ENCODE results near the gene NPM1.
A peak's percentile ranks its signal among the peaks of the same experiment; 100 is the strongest.

Gene NPM1

DNA sequence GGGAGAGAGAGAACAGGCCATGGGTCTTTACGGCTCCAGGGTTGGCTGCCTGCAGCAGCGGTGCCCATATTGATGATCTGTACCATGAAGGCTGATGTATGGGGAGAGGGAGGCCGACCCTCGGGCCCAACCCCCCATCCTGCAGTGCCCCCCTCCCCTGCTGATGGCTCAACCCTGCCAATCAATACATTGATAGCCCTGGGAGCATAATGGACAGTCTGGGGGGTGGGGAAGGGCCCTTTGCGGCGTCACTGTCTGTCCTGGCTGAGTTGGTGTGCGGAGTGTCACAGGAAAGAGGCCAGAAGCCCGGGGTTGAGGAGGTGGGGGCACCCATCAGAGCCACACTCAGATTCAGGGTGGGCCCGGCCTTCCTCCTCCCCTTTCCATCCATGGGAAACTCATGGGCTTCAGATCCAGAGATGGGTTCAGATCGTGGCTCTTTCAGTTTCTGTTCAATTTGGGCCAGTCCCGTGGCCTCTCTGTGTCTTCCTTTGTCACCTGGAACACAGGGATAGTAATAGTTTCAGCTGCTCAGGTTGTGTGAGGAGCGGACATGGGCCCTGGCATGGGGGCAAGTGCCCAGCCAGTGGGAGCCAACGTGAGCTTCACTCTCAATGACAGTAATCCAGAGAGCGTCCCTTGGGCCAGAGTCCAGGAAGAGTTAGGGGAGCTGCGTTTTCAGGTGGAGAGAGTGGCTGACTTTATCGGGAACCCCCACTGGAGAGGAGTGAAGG is 41.3 kb downstream of the NPM1 start:
- no peak for DNase-seq

DNA sequence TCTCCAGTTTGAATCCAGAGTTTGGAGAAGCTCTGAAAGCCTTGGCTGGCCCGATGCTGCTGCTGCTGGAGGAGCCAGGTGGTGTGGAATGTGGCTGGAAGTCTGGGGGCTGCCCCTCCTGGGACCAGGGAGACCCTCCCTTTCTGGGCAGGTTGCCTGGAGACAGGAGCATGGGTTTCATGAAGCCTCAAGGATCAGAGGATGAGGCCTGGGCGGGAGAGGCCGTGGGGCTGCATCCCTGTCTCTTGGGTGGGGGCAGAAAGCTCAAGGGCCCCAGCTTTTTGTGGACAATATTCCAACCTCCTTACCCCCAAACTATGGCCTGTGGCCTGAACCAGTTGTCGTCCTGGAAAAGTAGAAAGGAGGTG is 41.9 kb downstream of the NPM1 start:
- no peak for DNase-seq

DNA sequence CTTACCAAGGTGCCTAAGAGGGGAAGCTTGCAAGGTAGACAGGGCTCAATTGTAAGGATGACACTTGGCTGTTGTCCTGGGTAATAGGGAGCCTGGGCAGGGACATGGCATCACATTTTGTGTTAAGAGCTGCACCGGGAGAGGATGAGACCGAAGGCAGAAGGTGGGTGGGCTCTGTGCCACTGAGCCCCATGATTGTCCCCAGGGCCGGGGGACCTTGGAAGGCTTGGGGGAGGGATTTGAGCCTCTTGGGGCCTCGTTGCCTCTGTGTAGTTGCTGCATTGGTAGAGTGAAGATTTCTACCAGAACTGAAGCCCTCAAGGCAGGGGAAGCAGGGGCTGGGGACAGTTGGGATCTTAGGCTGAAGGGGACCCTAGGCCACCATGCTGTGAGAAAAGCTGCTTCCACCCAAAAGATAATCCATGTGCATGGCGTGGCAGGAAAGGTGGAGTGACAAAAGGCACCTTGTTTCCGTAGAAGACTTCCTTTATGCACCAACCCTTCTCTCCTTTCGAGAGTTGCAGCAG is 43.7 kb downstream of the NPM1 start:
- no peak for DNase-seq

DNA sequence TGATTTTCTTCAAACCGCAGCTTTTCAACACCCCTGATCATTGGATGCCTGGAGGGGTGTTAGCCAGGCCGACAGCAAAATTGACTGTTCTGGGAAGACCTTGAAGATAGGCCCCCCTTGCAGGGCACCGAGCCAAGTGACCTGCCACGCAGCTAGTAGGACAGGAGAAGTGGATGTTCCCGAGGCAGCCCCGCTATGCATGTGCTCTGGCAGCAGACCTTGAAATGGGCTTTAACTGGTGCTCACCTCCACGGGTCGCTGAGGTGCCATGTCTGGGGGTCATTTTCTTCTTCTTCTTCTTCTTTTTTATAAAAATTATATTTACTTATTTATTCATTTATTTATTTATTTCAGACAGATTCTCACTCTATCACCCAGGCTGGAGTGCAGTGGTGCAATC is 44.4 kb downstream of the NPM1 start:
- DNase-seq = no peak

DNA sequence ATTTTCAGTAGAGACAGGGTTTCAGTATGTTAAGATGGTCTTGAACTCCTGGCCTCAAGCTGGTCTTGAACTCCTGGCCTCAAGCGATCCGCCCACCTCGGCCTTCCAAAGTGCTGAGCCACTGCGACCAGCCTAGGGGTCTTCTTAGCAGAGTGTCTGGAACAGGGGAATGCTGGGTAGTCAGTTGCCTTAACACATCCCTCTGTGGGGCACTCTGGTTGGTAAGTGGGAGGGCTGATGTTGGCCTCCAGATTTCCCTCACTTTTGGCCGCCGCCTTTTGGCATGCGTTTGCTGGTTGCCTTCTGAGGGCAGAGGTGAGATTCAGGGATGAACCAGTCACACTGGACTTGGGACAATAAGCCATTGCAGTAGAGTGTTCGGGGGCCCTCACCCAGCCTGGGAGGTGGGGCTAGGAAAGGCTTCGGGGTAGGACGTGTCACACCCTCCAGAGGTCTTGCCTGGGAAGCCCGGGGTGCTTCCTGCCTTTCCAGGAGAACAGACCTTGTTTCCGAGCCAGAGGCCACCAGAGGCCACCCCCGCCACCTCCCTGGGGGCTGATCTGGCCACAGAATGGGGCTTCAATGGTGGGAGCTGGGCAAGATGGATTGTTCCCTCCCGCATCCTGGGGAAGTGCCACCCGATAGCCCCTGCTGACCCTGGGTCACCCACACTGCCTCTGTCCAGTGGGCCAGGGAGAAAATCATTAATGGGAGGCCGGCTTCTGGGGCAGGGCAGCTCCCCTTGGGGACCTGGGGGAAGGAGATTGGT is 45.1 kb downstream of the NPM1 start:
- DNase-seq = no peak

DNA sequence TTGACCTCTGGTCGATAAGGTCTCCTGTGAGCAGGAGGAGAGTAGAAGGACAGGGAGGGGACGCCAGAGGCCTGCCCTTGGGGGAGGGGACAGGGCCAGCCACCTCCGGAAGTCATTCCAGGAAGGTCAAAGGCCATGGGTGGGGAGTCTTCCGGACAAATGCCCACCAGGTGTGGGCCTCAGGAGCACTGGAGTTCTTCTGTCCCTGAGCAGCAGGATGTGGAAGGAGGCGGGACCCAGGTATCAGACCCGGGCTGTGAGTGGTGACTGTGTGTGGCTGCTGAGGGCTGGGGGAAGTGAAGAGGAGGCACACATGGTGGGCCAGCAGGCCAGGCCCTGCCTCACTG is 45.7 kb downstream of the NPM1 start:
- DNase-seq = no peak

DNA sequence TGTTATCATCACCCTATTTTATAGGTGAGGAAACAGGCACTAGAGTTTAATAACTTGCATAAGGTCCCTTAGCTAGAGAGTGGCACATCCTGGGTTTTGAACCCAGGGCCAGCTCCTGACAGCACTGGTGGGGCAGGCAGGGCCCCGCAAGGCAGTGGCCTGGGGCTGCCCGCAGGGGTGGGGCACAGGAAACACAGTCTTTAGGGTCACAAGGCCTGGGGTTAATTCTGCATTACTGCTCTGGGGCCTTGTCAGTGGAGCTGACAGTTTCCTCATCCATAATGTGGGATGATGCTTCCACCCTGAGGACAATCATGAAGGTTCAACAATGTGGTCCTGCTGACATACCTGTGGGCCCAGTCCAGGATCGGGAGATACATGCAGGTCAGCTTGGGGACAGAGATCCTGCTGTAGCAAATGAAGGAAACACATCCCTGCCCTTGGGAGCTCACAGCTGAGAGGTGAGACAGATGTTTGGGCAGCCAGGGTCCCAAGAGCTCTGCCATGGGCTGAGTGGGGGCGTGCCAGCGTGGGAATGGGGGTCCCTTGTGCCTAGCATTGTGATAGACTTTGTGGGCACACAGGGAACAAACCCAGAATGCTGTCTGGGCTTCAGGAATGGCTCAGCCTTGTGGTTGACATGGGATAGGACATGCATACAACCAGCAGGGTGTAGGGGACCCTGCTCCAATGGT is 46.5 kb downstream of the NPM1 start:
- DNase-seq = no peak

DNA sequence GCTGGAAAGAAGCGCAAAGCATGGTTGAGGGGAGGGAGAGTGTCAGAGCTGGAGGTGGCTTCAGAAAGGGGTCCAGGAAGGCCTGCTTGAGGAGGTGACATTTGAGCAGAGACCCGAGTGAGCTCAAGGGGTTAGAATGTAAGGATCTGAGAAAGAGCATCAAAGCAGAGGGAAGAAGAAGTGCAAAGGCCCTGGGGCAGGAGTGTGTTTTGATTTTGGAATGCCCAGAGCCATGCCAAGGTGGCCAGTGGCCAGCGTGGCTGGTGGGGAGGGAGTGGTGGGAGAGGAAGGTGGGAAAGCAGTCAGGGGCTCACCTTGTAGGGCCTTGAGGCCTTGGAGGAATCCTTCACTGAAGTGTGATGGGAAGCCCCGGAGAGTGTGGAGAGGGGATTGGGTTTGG is 47.2 kb downstream of the NPM1 start:
- DNase-seq = no peak

DNA sequence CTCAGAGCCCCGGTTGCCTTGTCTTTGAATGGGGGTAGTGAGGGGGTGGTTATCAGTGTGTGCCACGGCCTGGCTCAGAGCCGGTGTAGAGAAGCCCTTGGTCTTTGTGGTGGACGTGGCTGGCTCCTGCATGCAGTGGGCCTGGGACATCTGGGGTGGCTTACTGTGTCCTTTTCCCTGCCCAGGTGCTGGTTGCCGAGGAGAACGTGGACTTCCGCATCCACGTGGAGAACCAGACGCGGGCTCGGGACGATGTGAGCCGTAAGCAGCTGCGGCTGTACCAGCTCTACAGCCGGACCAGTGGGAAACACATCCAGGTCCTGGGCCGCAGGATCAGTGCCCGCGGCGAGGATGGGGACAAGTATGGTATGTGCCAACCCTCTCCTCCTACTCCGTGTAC is 48.3 kb downstream of the NPM1 start:
- no peak for DNase-seq

DNA sequence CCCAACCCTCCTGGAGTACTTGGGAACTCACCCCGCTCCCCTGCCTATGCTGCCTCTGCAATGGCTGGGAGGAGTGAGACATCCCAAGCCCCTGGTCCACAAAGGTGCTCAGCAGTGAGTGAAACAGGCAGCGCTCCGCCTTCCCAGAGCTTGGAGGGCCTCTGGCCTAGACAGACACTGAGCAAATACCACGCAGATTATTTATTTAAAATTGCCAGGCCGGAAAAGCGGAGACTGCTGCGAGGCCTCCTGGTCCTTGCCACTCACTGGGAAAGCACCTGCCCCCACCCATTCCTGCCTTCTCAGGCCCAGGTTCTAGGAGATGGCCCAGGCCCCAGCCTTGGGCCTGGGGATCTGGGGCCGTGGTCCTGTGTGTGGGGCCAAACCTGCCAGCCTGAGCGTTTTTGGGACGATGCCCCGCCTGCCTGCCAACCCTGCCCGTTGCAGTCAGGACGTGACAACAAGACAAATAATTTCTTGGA is 49.2 kb downstream of the NPM1 start:
- DNase-seq = no peak

DNA sequence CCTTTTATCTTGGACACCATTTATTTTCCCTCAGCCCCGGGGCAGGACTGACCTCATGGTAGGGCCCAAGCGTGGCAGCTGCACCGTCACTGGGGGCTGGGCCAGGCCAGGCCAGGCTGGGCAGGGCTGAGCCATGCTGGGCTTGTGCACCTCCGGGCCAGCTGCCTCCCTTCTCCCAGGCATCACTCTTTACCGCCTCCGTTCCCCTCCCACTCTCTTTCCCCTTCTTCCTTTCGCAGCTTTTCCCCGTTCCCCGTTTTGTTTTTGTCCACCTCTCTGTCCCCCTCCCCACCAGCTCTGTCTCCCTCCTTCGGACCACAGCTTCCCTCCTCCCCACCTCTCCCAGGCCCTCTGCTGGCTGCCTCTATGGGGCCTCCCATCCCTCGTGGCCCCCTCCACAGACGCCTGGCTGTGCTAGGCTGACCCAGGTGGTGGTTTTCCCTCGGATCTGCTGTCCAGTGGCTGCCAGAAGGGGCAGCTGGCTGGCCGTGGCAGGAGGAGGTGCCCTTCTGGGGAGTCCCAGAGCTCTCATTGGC is 49.7 kb downstream of the NPM1 start:
- DNase-seq = no peak

DNA sequence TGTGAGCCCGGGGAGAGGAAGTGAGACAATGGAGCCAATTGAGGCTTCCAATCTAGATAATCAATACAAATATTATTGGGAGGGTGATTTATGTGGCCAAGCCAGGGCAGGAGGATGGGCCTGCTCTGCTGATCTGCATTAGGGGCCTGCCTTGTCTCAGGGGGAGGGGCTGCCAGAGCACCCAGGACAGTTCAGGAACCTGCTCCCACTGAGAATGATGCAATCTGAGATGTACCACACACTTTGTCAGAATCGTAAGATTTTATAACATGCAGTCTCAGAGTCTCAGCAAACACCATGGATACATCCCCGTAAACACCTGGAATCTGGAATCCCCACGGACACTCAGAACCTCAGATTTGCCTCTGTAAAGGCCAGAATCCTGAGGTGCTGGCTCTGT is 51.1 kb downstream of the NPM1 start:
- DNase-seq = no peak

DNA sequence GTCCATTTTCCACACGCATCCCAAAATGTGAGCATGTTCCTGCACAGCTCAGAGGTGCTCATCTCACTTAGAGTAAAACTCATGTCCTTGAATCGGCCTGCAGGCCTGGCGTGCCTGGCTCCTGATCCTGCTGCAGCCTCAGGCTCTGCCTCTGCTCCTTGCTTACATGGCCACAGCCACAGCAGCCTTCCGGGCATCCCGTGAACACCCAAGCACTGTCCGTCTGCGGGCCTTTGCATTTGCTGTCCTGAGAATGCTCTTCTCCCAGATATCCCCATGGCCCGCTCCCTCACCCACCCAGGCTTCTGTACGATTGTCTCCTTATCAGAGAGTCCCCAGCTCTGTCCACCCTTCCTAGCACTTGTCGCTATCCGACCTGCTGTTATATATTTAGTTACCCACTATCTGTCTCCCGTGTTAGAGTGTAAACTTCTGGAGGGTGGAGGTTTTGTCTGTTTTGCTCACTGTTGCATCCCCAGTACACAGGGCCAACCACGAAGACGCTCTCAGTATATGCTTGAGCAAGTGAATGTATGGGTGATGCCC is 53.7 kb downstream of the NPM1 start:
- no peak for DNase-seq

DNA sequence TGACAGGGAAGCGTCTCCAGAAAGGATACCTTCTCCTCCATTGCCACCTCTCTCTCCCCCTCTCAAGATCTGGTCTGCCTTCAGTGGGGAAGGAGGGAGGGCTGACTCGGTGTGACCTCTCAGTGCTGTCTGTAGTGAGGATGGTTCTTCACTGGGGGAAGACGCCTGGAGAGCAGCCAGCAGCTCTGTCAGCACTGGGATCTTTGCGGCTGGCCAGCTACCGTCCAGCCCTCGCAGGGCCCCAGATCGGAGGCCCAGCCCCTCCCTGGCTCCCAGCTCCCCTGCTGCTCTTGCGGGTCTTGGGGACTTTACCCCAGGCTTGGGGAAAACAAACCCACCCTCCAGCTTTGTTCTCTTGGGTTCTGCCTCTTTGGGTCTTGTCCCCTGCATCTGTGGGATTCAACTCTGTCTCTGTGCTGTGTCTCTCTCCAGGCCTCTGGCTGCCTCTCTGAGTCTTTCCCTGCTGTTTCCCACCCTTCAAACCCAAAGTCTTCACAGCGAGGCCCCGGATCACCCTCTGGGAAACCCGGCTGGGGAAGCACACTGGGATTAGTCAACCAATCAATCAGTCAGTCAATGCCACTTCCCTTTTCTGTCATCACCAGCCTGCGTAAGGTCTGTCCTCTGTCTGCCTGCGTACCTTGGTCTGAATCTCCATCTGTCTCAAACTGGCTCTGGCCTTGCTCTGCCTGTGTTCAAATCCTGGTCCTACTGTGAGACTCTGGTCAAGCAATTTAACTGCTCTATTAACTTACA is 54.8 kb downstream of the NPM1 start:
- DNase-seq = no peak

DNA sequence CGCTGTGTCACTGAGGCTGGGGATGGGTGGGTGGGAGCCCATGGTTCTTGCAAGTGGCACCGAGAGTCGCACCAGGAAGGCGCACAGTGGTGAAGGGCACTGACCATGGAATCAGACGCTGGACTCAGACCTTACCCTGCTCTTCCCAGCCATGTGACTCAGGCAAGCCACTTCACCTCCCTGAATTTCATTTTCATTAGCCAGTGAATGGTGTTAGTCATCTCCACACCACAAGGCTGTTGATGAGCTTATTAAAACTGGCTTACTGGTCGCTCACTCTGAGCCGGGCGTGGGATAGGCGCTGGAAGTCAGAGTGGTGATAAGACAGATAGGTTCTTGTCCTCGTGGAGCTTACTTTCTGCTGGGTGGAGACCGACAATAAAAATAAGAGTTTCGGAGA is 56.9 kb downstream of the NPM1 start:
- no peak for DNase-seq

DNA sequence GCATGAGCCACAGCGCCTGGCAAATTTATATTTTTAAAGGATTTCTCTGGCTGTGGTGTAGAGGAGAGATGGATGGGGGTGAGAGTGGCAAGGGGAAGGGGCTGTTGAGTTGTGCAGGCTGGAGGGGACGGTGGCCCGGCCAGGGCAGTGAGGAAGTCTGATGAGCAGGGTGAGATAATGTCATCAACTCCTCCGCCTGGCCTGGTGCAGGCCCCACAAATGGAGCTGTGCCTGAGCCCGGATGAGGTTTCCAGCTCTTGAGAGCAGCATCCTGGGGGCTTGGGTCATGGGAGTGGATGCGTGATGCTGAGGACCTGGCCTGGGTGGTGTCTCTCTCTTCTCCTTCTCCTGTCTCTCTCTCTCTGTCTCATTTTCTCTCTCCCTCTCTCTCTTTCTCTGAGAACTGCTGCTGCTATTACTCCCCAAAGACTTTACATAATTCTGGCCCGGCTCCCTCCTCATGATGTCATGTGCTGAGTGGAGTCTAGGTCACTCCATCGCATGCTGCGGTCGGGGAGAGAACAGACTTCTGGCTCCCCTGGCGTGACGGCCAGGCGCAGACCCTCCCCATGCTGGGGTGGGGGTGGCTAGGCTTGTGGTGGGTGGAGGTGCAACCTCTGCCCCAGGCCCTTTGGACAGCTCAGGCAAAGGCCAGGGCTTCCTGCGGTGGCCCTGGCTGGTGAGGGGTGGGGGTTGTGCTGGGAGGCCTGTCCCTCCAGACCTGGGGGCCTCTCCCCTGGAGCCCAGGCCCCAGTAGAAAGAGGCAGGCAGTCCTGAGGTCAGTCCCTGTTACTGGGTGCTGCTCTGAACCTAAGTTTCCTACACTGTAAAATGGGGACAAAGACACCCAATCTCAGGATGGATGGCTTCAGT is 58.2 kb downstream of the NPM1 start:
- no peak for DNase-seq

DNA sequence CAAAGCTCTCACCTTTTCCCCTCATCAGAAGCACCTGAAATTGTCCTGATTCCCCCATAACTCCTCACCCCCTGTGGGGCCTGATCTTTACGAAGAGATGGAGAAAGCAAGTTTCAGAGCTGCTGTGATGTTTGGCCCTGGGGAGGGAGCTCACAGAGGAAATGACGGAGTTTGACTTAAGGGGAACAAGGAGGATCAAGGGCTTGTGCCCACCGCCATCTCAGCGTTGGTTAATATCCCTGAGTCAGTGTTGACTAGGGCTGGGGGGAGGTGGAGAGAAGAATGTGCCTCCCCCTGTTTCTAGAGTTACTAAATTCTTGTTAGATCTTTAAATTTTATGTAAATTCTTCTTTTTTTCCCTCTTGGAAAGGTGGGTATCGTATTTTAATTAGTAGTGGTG is 59.6 kb downstream of the NPM1 start:
- no peak for DNase-seq

DNA sequence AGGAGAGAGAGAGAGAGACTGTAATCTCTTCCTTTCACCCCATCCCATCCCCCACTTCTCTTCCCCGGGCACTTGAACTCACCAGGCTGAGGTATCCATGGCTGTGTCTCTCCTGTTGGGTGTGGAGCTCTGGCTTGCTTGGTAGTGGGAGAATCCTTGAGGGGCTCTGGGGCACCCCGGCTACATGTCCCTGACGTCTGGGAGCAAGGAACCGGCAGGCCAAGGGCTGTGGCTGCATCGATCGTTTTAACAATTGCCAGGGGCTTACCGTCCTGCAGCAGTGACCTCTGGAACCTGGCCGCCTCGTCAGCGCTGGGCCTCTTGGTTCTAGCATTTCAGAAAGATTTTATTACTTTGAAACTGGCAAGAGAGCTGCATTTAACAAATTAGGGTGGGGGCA is 61.8 kb downstream of the NPM1 start:
- DNase-seq = no peak

DNA sequence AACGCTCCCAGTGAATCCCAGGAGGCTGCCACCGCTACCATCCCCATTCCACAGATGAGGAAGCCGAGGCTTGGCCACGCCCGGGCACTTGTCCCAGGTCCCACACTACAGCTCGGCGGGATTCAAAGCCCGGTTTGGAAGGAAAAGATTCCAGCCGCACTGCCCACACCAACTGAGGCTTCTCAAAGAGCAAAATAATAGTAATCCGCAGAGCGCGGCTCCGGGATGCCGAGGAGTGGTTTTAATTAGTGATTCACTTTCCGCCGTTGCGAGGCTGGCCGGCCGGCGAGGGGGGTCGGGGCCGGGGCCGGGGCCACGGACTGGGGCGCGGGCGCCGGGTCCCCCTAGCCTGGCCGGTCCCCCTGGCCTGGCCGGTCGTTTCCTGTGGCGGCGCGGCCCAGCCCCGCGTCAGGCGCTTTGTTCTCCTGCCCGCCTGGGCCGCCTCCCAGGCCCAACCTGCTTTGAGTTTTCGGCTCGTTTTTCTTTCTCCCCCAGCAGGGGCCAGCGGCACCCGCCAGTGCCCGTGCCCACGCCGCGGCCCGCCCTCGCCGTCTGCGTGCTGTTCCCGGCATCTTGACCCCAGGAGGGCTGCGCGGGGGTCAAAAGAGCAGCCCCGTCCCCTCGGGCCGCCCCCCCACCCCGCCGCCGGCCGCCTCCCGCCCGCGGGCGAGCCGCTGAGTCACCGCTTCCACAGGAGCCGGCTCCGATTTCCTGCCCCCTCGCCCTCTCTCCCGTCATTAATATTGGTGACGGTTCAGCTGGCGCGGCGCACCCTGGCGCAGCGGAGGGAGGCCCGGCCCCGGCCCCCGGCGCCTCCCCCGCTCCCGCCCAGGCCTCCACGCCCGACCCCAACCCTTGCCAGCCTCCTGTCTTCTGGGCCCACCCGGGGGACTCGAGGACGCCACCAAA is 63.0 kb downstream of the NPM1 start:
- DNase-seq = peak; percentile 55

DNA sequence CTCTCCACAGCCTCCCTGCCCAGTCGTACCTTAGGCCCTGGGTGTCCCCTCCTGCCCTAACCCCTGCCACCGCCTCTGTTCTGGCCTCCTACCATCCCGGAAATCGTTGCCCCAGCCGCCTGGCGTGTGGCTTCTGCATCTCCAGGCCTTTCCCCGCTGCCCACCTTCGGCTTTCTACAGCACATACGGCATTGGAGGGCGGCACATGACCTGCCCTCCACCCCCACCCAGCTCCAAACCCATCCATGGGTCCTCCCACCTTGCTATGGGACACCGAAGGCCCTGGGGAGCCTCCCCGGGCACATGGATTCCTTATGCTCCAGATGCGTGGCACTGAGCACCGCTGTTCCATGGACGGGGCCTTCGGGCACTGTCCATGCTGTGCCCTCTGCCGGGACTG is 63.8 kb downstream of the NPM1 start:
- no peak for DNase-seq
